BLaER1 (cell line): ENCODE measurements around the gene LAPTM5.

Source experiments
- H3K27ac ChIP-seq: shearing (Covaris generic); formaldehyde crosslinking; 2 replicates; pipeline ENCODE4 v1.8.1; 2022
- H3K27me3 ChIP-seq: shearing (Covaris generic); formaldehyde crosslinking; 2 replicates; pipeline ENCODE4 v1.8.1; 2022
- H3K36me3 ChIP-seq: shearing (Covaris generic); formaldehyde crosslinking; 2 replicates; pipeline ENCODE4 v1.8.1; 2022
- H3K4me1 ChIP-seq: shearing (Covaris generic); formaldehyde crosslinking; 2 replicates; pipeline ENCODE4 v1.8.1; 2022
- H3K4me2 ChIP-seq: shearing (Covaris generic); formaldehyde crosslinking; 2 replicates; pipeline ENCODE4 v1.8.1; 2022
- H3K4me3 ChIP-seq: shearing (Covaris generic); formaldehyde crosslinking; 2 replicates; pipeline ENCODE4 v1.8.1; 2022
- H3K9ac ChIP-seq: shearing (Covaris generic); formaldehyde crosslinking; 2 replicates; pipeline ENCODE4 v1.8.1; 2022
- H3K9me3 ChIP-seq: shearing (Covaris generic); formaldehyde crosslinking; 2 replicates; pipeline ENCODE4 v1.8.1; 2022
- H4K20me1 ChIP-seq: shearing (Covaris generic); formaldehyde crosslinking; 2 replicates; pipeline ENCODE4 v1.8.1; 2022
- Cebpa-rat ChIP-seq: shearing (Covaris generic); IDR thresholded peaks from 2 replicates; pipeline ENCODE4 v1.8.1; 2022

LAPTM5 gene

GRCh38 chr1:30726773-30727684, 30.5 kb downstream of the LAPTM5 start:
- H4K20me1 ChIP-seq = peaks cover 40% of the 10 kb centered on the region
- no peaks in the 10 kb centered on the region for H3K9me3 ChIP-seq
- H3K4me1 ChIP-seq = peaks cover 90% of the 10 kb centered on the region
- no peaks in the 10 kb centered on the region for H3K27me3 ChIP-seq
- H3K4me3 ChIP-seq = no peak overlapping the region
- peak overlapping the region; percentile 81 for H3K4me2 ChIP-seq
- H3K9ac ChIP-seq = 0 out of 2 replicates have a peak overlapping the region, but pooled peaks have one; percentile 4
- H3K36me3 ChIP-seq = no peaks in the 10 kb centered on the region
- 0 out of 2 replicates have a peak, but pooled peaks have one; percentile 43 for TF ChIP-seq Cebpa-rat
- peak overlapping the region; percentile 29; the same call in 1 of the 2 replicates for H3K27ac ChIP-seq

DNA sequence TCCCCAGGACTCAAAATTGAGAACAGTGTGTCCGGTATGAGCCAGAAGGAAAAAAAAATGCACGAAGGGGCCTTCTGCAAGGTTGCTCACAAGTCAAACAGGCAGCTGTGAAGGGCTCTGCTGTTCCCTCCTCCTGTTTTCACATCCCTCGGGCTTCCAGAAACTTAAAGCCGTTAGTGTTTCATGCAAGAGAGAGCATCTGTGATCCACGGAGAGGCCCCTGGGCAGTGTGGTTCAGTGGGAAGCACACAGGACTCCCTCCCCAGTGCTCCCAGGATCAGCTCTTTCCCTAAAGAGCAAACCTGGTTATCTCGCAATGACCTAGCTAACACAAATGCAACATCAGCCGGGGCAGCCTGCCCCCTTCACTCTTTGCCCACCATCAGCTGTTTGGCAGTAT, 31.3 kb downstream of the LAPTM5 start:
- H4K20me1 ChIP-seq = peaks cover 39% of the 10 kb centered on the region
- TF ChIP-seq Cebpa-rat = no peak
- H3K36me3 ChIP-seq = no peaks in the 10 kb centered on the region
- H3K4me2 ChIP-seq = peak overlapping the region; percentile 81
- no peak overlapping the region for H3K4me3 ChIP-seq
- H3K9me3 ChIP-seq = no peaks in the 10 kb centered on the region
- no peaks in the 10 kb centered on the region for H3K27me3 ChIP-seq
- no peak overlapping the region for H3K27ac ChIP-seq
- no peak overlapping the region for H3K9ac ChIP-seq
- H3K4me1 ChIP-seq = peaks cover 90% of the 10 kb centered on the region

GRCh38 chr1:30725450-30726095, 32.0 kb downstream of the LAPTM5 start:
- H3K27ac ChIP-seq = no peak overlapping the region
- no peaks in the 10 kb centered on the region for H3K9me3 ChIP-seq
- no peak overlapping the region for H3K4me3 ChIP-seq
- no peak overlapping the region for H3K9ac ChIP-seq
- peaks cover 90% of the 10 kb centered on the region for H3K4me1 ChIP-seq
- TF ChIP-seq Cebpa-rat = no peak
- H4K20me1 ChIP-seq = peaks cover 33% of the 10 kb centered on the region
- peak overlapping the region; percentile 81 for H3K4me2 ChIP-seq
- no peaks in the 10 kb centered on the region for H3K27me3 ChIP-seq
- no peaks in the 10 kb centered on the region for H3K36me3 ChIP-seq

DNA sequence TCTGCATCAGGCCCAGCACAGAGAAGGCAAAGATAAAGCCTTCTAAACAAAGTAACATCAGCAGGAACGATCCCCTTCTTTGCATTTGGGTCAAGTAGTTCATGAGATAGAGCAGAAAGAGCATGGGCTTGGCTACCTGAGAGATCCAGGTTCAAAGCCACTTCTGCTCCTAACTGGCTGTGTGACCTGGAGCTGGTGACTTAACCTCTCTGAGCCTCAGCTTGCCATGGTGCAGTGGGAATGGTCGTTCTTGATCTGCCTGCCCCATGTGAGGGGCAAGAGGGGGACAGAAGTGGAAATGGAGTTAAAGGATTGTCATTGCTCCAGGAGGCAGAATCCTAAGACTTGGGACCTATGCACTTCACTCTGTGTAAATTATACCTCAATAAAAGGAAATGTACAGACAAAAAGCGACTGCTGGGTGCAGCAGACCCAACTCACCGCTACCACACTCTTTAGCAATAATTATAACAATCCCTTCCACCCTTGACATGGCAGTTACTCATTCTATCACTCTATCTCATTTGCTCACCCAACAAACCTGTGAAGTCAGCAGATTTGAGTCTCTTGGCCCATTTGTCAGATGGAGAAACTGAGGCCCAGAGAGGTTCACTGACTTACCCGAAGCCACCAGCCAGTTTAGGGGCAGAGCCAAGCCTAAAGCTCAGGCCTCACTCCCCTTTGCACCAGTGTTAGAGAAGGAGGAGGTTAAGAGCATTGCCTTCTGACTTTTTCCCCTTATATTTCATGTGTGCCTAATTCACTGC, 32.7 kb downstream of the LAPTM5 start:
- H3K9ac ChIP-seq = no peak overlapping the region
- H3K4me3 ChIP-seq = no peak overlapping the region
- no peaks in the 10 kb centered on the region for H3K36me3 ChIP-seq
- no peak overlapping the region for H3K27ac ChIP-seq
- H3K9me3 ChIP-seq = no peaks in the 10 kb centered on the region
- no peaks in the 10 kb centered on the region for H3K27me3 ChIP-seq
- H3K4me1 ChIP-seq = peaks cover 90% of the 10 kb centered on the region
- H4K20me1 ChIP-seq = peaks cover 26% of the 10 kb centered on the region; the same call in 1 of the 2 replicates
- H3K4me2 ChIP-seq = no peak overlapping the region
- no peak for TF ChIP-seq Cebpa-rat

DNA sequence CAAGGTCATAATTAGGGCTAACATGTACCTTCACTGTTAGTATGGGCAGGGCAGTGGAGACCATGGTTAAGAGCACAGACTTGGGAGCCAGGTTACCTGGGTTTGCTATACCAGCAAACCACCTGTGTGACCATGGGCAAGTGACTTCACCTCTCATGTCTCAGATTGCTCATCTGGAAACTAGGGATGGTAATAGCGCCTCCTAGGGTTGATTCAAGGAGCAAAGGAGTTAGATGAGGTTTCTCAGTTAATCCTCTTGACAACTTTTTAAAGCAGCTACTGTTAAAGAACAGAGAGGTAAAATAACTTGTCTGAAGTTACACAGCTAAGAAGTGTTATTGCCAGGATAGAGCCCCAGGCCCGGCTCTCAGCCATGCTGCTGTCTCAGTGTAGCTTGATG, 33.4 kb downstream of the LAPTM5 start:
- Histone ChIP-seq H3K4me3 (no peak overlapping the region), H3K4me2 (no peak overlapping the region), H3K27me3 (no peaks in the 10 kb centered on the region), H3K36me3 (no peaks in the 10 kb centered on the region), H3K9me3 (no peaks in the 10 kb centered on the region), H3K27ac (no peak overlapping the region), H3K4me1 (peaks cover 90% of the 10 kb centered on the region), H3K9ac (no peak overlapping the region), H4K20me1 (peaks cover 25% of the 10 kb centered on the region; the same call in 1 of the 2 replicates)
- TF ChIP-seq Cebpa-rat = no peak

DNA sequence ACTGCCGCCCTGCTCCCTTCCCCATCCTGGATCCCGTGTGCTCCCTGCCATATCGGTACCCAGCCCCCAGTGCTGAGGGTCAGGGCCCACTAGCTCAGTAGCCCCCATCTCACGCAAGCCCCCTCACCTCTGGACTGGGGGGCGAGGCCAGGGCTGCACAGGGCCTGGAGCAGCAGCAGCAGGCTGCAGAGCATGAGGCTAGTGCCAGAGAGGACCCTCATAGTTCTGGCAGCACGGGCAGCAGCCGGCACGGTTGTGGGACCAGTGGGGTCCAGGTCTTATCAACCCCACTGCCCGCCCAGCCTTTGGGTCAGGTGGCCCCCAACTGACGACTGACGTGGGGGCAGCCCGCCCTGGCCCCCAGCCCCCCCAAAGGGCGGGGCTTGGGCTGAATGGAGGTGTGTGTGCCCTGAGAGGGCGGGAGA, 34.2 kb downstream of the LAPTM5 start, which contains the start of gene MATN1:
MATN1 (minus strand) TSS at position 255 of the 425 bp plus-strand sequence; CDS start at position 221, 34 bp downstream.
- peak within 1 kb of the TSS; percentile 96 for H3K4me2 ChIP-seq
- H3K4me1 ChIP-seq = peaks cover 81% of the 10 kb centered on the region
- no peaks in the 10 kb centered on the region for H3K27me3 ChIP-seq
- peak within 1 kb of the TSS; percentile 22; the same call in 1 of the 2 replicates for H3K27ac ChIP-seq
- no peak within 1 kb of the TSS for H3K4me3 ChIP-seq
- H4K20me1 ChIP-seq = 0 out of 2 replicates have a peak, but pooled peaks cover 24% of the 10 kb centered on the region
- no peaks in the 10 kb centered on the region for H3K36me3 ChIP-seq
- H3K9ac ChIP-seq = no peak within 1 kb of the TSS
- no peaks in the 10 kb centered on the region for H3K9me3 ChIP-seq
- no peak for TF ChIP-seq Cebpa-rat

DNA sequence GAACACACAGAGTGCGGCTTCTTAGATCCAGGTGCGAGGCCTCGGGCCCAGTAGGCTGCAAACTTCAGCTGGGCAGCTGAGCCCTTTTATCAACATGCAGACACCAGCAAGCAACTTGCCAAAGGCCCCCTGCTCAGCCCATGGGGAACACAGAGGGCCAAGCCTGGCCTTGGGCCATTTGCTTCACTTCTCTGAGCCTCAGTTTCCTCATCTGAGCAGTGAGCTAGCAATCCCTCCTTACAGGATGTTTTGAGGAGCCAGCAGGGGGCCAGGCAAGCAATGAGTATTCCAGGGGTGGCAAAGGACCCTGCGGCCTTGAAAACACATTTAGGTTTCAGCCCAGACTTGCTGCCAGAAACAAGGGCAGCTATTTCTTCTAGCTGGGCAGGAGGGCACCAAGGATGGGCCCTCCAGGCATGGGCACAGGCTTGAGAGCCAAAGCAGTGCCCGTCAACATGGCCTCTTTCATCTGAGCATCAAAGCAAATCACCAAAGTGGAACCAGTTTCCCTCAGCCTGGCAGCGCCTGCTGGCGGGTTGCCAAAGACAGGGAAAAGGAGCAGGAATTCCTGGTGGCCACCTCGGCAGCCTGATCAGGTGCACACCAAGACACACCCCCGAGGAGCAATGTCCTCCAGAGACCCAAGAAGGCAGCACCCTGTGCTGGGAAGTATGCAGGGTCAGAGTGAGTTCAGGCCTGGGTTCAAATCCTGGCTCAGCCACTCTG, 35.6 kb downstream of the LAPTM5 start:
- Histone ChIP-seq H3K4me2 (peak overlapping the region; percentile 96), H3K36me3 (no peaks in the 10 kb centered on the region), H4K20me1 (peaks cover 29% of the 10 kb centered on the region; the same call in 1 of the 2 replicates), H3K9ac (no peak overlapping the region), H3K27me3 (no peaks in the 10 kb centered on the region), H3K9me3 (no peaks in the 10 kb centered on the region), H3K4me1 (peaks cover 76% of the 10 kb centered on the region), H3K27ac (no peak overlapping the region), H3K4me3 (no peak overlapping the region)
- no peak for TF ChIP-seq Cebpa-rat

DNA sequence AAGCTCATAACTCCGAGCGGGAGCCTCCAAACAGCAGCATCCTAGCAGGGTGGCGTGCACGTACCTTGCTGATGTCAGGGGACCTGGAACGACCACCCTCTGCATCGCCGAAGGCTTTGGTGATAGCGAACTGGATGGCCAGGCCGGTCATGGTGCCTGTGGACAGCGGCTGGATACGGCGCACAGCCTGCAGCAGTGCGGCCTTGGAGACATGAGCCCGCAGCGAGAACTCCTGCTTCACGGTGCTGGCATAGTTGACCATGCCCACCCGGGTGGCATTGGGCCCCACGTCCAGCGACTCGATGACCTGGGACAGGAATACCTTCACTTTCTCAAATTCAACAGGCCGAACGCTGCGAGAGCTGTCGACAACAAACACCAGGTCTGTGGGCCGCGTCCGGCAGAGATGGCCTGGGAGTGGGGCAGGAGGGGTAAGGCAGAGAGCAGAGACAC, 36.2 kb downstream of the LAPTM5 start:
- no peak for TF ChIP-seq Cebpa-rat
- H3K9me3 ChIP-seq = no peaks in the 10 kb centered on the region
- no peak overlapping the region for H3K4me3 ChIP-seq
- H4K20me1 ChIP-seq = peaks cover 33% of the 10 kb centered on the region; the same call in 1 of the 2 replicates
- no peaks in the 10 kb centered on the region for H3K27me3 ChIP-seq
- peak overlapping the region; percentile 96 for H3K4me2 ChIP-seq
- H3K9ac ChIP-seq = no peak overlapping the region
- peaks cover 76% of the 10 kb centered on the region for H3K4me1 ChIP-seq
- H3K36me3 ChIP-seq = no peaks in the 10 kb centered on the region
- H3K27ac ChIP-seq = no peak overlapping the region
